GM20431 (cell line): ENCODE results near the gene CHST1.

Source experiments
- in situ Hi-C: fragments of 300-500 bp; cut with MseI, MboI; formaldehyde crosslinking; loops from one replicate; pipeline ENCODE4 v1.15.0; 2020; ENCODE audit warnings: low sequenced_read_pairs; ENCODE audit not compliant: unreplicated experiment

The CHST1 gene

GRCh38 chr11:45647786-45648185 is 17.6 kb downstream of the CHST1 start:
- in situ Hi-C loops = no loop called here

GRCh38 chr11:45647329-45647728 is 18.1 kb downstream of the CHST1 start:
- in situ Hi-C loops = no loop called here

GRCh38 chr11:45646275-45646927 is 19.0 kb downstream of the CHST1 start:
- in situ Hi-C loops = no loop called here

GRCh38 chr11:45644981-45645889 is 20.2 kb downstream of the CHST1 start:
- in situ Hi-C loops = no loop called here

GRCh38 chr11:45643598-45644260 is 21.7 kb downstream of the CHST1 start:
- in situ Hi-C loops = no loop called here

GRCh38 chr11:45641961-45642360 is 23.5 kb downstream of the CHST1 start:
- in situ Hi-C loops = no loop called here

- in situ Hi-C loops = no loop called here
Observed at GRCh38 chr11:45638051-45638450, 27.4 kb downstream of the CHST1 start.

GRCh38 chr11:45635907-45636306 is 29.5 kb downstream of the CHST1 start:
- in situ Hi-C loops = no loop called here

GRCh38 chr11:45625611-45626010 is 39.8 kb downstream of the CHST1 start:
- in situ Hi-C loops = no loop called here

- in situ Hi-C loops = no loop called here
Observed at GRCh38 chr11:45624095-45624494, 41.3 kb downstream of the CHST1 start.

GRCh38 chr11:45622861-45623260 is 42.6 kb downstream of the CHST1 start:
- in situ Hi-C loops = no loop called here

- in situ Hi-C loops = no loop called here
Observed at GRCh38 chr11:45622283-45622682, 43.1 kb downstream of the CHST1 start.

GRCh38 chr11:45621588-45621987 is 43.8 kb downstream of the CHST1 start:
- in situ Hi-C loops = no loop called here

GRCh38 chr11:45620243-45620642 is 45.2 kb downstream of the CHST1 start:
- in situ Hi-C loops = no loop called here

- in situ Hi-C loops = no loop called here
Observed at GRCh38 chr11:45618897-45619296, 46.5 kb downstream of the CHST1 start.

- in situ Hi-C loops = no loop called here
Observed at GRCh38 chr11:45617871-45618601, 47.4 kb downstream of the CHST1 start.

GRCh38 chr11:45616802-45617549 is 48.4 kb downstream of the CHST1 start:
- in situ Hi-C loops = no loop called here

- in situ Hi-C loops = no loop called here
Observed at GRCh38 chr11:45615182-45615792, 50.1 kb downstream of the CHST1 start.

GRCh38 chr11:45614196-45614828 is 51.1 kb downstream of the CHST1 start:
- in situ Hi-C loops = no loop called here
